Natural killer cell (primary cell): Measurements from ENCODE around the gene NES. TPM values are rescaled to one million over a fixed set of nuclear protein-coding genes. Genes with fewer than 3 reads are reported as not detected.

Experiments used
- ATAC-seq, 3 donors: fragments of 150-1000 bp in 2 of 3; fragments of 200-7000 bp in 1 of 3; cut with Tn5 transposase; 1 replicate in 1 of 3; 2 replicates in 2 of 3; pipeline ENCODE4 v1.10.0; 2021; ENCODE audit warnings: mild to moderate bottlenecking in 2 of 3, moderate library complexity in 2 of 3
- DNase-seq, 2 donors: peaks; one replicate each; pipeline versions ENCODE4 v3.0.0 to v3.0.0-alpha.2; 2013 to 2021; ENCODE audit warnings: mixed read lengths in 1 of 2
- H3K27ac ChIP-seq: one replicate; pipeline ENCODE4 v1.5.1; 2013; ENCODE audit warnings: mild to moderate bottlenecking, low read length
- H3K27me3 ChIP-seq: one replicate; pipeline ENCODE4 v1.6.1; 2013; ENCODE audit warnings: low read length; ENCODE audit not compliant: control insufficient read depth, insufficient read depth
- H3K36me3 ChIP-seq: one replicate; pipeline ENCODE4 v1.6.1; 2013; ENCODE audit warnings: low read length; ENCODE audit not compliant: control insufficient read depth, insufficient read depth
- H3K4me1 ChIP-seq: one replicate; pipeline ENCODE4 v1.6.1; 2013; ENCODE audit warnings: low read length; ENCODE audit not compliant: control insufficient read depth, insufficient read depth
- H3K4me3 ChIP-seq: one replicate; pipeline ENCODE4 v1.5.1; 2013; ENCODE audit warnings: low read length
- H3K9me3 ChIP-seq: one replicate; pipeline ENCODE4 v1.6.1; 2013; ENCODE audit warnings: low read length; ENCODE audit not compliant: control insufficient read depth, insufficient read depth
- H3K27ac Mint-ChIP-seq, 2 donors: one replicate each; pipeline ENCODE4 v1.8.0; 2022; ENCODE audit warnings: mild to moderate bottlenecking in 2 of 2, mixed read lengths in 2 of 2, moderate library complexity in 1 of 2
- H3K27me3 Mint-ChIP-seq, 2 donors: one replicate each; pipeline ENCODE4 v1.8.0; 2022; ENCODE audit warnings: low read depth in 2 of 2, mixed read lengths in 2 of 2
- H3K36me3 Mint-ChIP-seq: one replicate; pipeline ENCODE4 v1.8.0; 2022; ENCODE audit warnings: mixed read lengths
- H3K4me1 Mint-ChIP-seq, 2 donors: one replicate each; pipeline ENCODE4 v1.8.0; 2022; ENCODE audit warnings: mixed read lengths in 2 of 2
- H3K4me3 Mint-ChIP-seq: one replicate; pipeline ENCODE4 v1.8.0; 2022; ENCODE audit warnings: mild to moderate bottlenecking, moderate library complexity, mixed read lengths
- H3K9me3 Mint-ChIP-seq, 2 donors: one replicate each; pipeline ENCODE4 v1.8.0; 2022; ENCODE audit warnings: mixed read lengths in 2 of 2
- whole genome bisulfite sequencing: methylation state at CpG from one replicate; pipeline ENCODE4 v1.1.7; 2013; ENCODE audit warnings: missing lambda C conversion rate; ENCODE audit not compliant: insufficient coverage; 5-methylcytosine and 5-hydroxymethylcytosine counted together
- intact Hi-C: fragments of 100-400 bp; cut with micrococcal nuclease; formaldehyde crosslinking; loops from one replicate; pipeline ENCODE4 v1.14.2; 2022
- total RNA-seq, 4 donors: library from RNA; stranded (reverse); fragments of 120-200 nt in 1 of 4; gene quantifications; one replicate each; pipeline versions ENCODE4 v1.2.3 to v1.2.4, GENCODE V29; 2013 to 2022
- TF ChIP-seq, protein P1 (sequence below): fragments of 200-600 bp; IDR thresholded peaks from one replicate; pipeline ENCODE4 v1.8.0; 2022; ENCODE audit warnings: antibody characterized with exemption

Gene NES
- total RNA-seq, 3 donors from 2014 or later (not counting 1 experiment from before 2014, with no cell fraction given), result not detected

DNA sequence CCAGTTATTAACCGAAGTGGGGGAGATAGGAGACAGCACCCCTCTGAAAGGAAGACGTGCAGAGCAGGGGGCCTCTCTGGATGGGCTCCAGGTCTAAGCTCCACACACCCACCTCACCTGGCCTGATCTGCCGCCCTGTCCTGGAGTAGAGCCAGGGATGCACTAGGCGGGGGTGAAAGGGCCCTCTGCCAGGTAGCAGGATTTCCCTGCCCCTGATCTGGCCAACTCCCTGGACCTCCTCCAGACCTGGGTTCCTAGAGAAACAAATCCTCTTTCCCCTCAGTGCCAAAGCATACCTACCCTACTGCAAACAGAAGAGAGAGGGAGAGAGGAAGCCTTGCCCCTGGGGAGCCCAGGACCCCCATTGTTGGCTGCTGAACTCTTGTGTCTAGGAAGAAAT is 26.1 kb upstream of the NES start:
- intact Hi-C loops, result no loop called here
- TF ChIP-seq, protein P1, sequence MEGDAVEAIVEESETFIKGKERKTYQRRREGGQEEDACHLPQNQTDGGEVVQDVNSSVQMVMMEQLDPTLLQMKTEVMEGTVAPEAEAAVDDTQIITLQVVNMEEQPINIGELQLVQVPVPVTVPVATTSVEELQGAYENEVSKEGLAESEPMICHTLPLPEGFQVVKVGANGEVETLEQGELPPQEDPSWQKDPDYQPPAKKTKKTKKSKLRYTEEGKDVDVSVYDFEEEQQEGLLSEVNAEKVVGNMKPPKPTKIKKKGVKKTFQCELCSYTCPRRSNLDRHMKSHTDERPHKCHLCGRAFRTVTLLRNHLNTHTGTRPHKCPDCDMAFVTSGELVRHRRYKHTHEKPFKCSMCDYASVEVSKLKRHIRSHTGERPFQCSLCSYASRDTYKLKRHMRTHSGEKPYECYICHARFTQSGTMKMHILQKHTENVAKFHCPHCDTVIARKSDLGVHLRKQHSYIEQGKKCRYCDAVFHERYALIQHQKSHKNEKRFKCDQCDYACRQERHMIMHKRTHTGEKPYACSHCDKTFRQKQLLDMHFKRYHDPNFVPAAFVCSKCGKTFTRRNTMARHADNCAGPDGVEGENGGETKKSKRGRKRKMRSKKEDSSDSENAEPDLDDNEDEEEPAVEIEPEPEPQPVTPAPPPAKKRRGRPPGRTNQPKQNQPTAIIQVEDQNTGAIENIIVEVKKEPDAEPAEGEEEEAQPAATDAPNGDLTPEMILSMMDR, result no peak
- H3K9me3 Mint-ChIP-seq, result no peaks in the 10 kb centered on the region
- H3K36me3 ChIP-seq, result no peaks in the 10 kb centered on the region
- peaks cover 18 to 33% of the 10 kb centered on the region in 2 donors for H3K4me1 Mint-ChIP-seq
- DNase-seq, result no peak
- no peak overlapping the region for H3K27ac Mint-ChIP-seq
- H3K9me3 ChIP-seq, result no peaks in the 10 kb centered on the region
- peaks cover 16 to 35% of the 10 kb centered on the region in 2 donors for H3K27me3 Mint-ChIP-seq
- 87% methylated on average over 4 of the region's 4 CpGs for WGBS
- H3K27ac ChIP-seq, result no peak overlapping the region
- no peaks in the 10 kb centered on the region for H3K36me3 Mint-ChIP-seq
- H3K27me3 ChIP-seq, result peaks cover 35% of the 10 kb centered on the region
- no peak overlapping the region for H3K4me3 Mint-ChIP-seq
- no peak overlapping the region for H3K4me3 ChIP-seq
- H3K4me1 ChIP-seq, result peaks cover 31% of the 10 kb centered on the region
- no peak for ATAC-seq

DNA sequence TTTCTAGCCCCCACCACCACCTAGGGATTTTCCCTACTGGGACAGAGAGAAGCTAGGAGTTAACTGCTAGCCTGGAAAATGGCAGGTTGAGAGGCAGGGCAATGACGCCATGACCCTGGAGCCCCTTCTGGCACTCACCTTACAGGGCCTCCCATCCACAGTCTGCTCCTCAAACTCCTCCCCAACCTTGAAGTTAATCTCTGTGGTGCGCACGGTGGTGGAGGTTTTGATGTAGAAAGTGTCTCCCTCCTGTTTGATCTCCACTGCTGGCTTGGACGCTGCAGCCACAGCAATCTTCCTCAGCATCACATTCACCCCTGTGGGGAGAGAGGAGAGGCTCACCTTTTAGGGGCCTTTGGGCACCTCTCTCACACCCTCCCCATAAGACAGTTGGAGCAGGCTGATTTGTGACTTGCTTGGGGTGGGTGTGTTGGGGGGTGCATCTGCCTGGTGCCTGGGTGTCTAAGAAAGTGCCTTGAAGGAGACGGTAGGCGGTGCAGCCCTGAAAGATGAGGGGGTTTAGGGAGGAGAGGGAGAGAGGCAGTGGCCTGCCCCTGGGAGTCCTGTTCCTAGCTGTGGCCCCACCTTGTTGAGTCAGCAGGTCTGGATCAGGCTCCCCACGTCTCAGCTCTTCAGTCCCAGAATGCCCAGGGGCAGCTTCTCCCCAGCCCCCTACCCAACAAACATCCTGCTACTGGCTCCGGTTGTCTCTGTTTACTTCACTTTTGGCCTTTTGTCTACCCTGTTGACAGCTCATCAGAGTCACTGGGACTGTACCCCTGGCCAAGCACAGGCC is 23.7 kb upstream of the NES start:
- Histone ChIP-seq H3K27me3 (peaks cover 35% of the 10 kb centered on the region), H3K36me3 (no peaks in the 10 kb centered on the region), H3K9me3 (no peaks in the 10 kb centered on the region), H3K4me3 (no peak overlapping the region), H3K27ac (no peak overlapping the region), H3K4me1 (peaks cover 19% of the 10 kb centered on the region)
- 74% methylated on average over 5 of the region's 8 CpGs for WGBS
- H3K36me3 Mint-ChIP-seq, result no peaks in the 10 kb centered on the region
- DNase-seq, result no peak
- H3K4me3 Mint-ChIP-seq, result no peak overlapping the region
- no peaks in the 10 kb centered on the region for H3K9me3 Mint-ChIP-seq
- peaks cover 9 to 19% of the 10 kb centered on the region in 2 donors for H3K4me1 Mint-ChIP-seq
- no peak for ATAC-seq
- TF ChIP-seq, protein P1, result no peak
- intact Hi-C loops, result no loop called here
- H3K27ac Mint-ChIP-seq, result no peak overlapping the region
- peaks cover 30 to 36% of the 10 kb centered on the region in 2 donors for H3K27me3 Mint-ChIP-seq

DNA sequence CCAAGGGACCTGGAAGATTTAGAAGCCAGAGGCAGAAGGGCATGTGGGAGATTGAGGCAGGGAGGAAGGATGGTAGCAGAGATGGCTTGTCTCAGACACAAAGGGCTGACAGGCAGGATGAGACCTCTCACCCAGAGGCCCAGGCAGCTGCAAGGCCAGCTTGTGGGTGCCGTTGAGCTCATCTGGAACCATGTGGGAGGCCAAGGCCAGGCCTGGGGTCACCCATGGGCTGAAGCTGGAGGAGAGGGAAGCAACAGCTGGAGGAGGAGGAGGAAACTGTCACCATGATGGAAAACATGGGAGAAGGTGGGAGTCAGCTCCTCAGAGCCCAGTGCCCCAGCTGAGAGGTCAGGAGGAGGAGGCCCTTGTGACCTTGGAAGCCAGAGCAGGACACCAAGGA is 21.8 kb upstream of the NES start:
- Histone ChIP-seq H3K4me1 (no peaks in the 10 kb centered on the region), H3K9me3 (no peaks in the 10 kb centered on the region), H3K27ac (no peak overlapping the region), H3K27me3 (peaks cover 23% of the 10 kb centered on the region), H3K4me3 (no peak overlapping the region), H3K36me3 (no peaks in the 10 kb centered on the region)
- no peak overlapping the region for H3K4me3 Mint-ChIP-seq
- H3K27ac Mint-ChIP-seq, result no peak overlapping the region
- ATAC-seq, result no peak
- peaks cover 29 to 36% of the 10 kb centered on the region in 2 donors for H3K27me3 Mint-ChIP-seq
- intact Hi-C loops, result no loop called here
- 73% methylated on average over 1 of the region's 1 CpG for WGBS
- TF ChIP-seq, protein P1, result no peak
- DNase-seq, result no peak
- H3K4me1 Mint-ChIP-seq, result peaks cover 0 to under 1% of the 10 kb centered on the region in 2 donors
- H3K9me3 Mint-ChIP-seq, result no peaks in the 10 kb centered on the region
- no peaks in the 10 kb centered on the region for H3K36me3 Mint-ChIP-seq
